H1 (cell line): ENCODE measurements around the gene RNF212B. TPM values are rescaled to one million over a fixed set of nuclear protein-coding genes. Genes with fewer than 3 reads are reported as not detected.

Experiments
- CTCF ChIA-PET: fragments of 300-600 bp; sonication (Branson Sonifier 250); formaldehyde crosslinking; loops from one replicate; lab custom pipeline; 2021; ENCODE audit not compliant: partially characterized antibody; lab: Charles Lee
- POLR2A ChIA-PET: fragments of 300-600 bp; sonication (Branson Sonifier 250); formaldehyde crosslinking; loops from one replicate; lab custom pipeline; 2021; ENCODE audit warnings: inconsistent platforms; ENCODE audit not compliant: partially characterized antibody; lab: Charles Lee
- DNase-seq, 2 experiments: peaks; one replicate each; pipeline versions ENCODE4 v3.0.0 to v3.0.0-alpha.2; 2010 to 2022; ENCODE audit warnings: low spot score in 2 of 2, low read depth in 1 of 2, mixed read lengths in 1 of 2
- FAIRE-seq: peaks from 2 replicates; lab custom pipeline; 2011; peaks lifted over from hg19 to GRCh38; lab: Jason Lieb, UNC
- H2AFZ ChIP-seq: 2 replicates; pipeline ENCODE4 v1.8.1; 2012; ENCODE audit warnings: low read length, inconsistent platforms
- H2AK5ac ChIP-seq: 2 replicates; pipeline ENCODE4 v1.6.1; 2013; ENCODE audit warnings: low read depth, low read length
- H2BK120ac ChIP-seq: replicated peaks from 2 replicates; pipeline ENCODE3; 2013; ENCODE audit warnings: low read depth, low read length, inconsistent platforms
- H2BK12ac ChIP-seq: 2 replicates; pipeline ENCODE4 v1.6.1; 2013; ENCODE audit warnings: low read depth, low read length
- H2BK15ac ChIP-seq: 2 replicates; pipeline ENCODE4 v1.6.1; 2013; ENCODE audit warnings: low read length
- H2BK20ac ChIP-seq: 2 replicates; pipeline ENCODE4 v1.6.1; 2013; ENCODE audit warnings: low read length
- H2BK5ac ChIP-seq: 2 replicates; pipeline ENCODE4 v1.6.1; 2013; ENCODE audit warnings: low read depth, low read length
- H3K14ac ChIP-seq: 2 replicates; pipeline ENCODE4 v1.6.1; 2013; ENCODE audit warnings: inconsistent platforms; ENCODE audit not compliant: insufficient read length
- H3K18ac ChIP-seq: 2 replicates; pipeline ENCODE4 v1.6.1; 2013; ENCODE audit warnings: low read length; ENCODE audit errors: extremely low read depth
- H3K23ac ChIP-seq: 2 replicates; pipeline ENCODE4 v1.6.1; 2013; ENCODE audit warnings: inconsistent platforms; ENCODE audit not compliant: insufficient read length
- H3K23me2 ChIP-seq: 2 replicates; pipeline ENCODE4 v1.6.1; 2013; ENCODE audit warnings: low read depth, low read length
- H3K27ac ChIP-seq: 2 replicates; pipeline ENCODE4 v1.6.1; 2011; ENCODE audit warnings: low read depth, low read length, inconsistent platforms
- H3K27me3 ChIP-seq, 4 experiments: replicated peaks in 1 of 4; 1 replicate in 1 of 4; 2 replicates in 3 of 4; pipeline versions ENCODE4 v1.6.1 to v1.8.1; 2011 to 2013; ENCODE audit warnings: low read length in 3 of 4, mild to moderate bottlenecking in 3 of 4, inconsistent platforms in 2 of 4, mixed read lengths in 2 of 4, moderate library complexity in 1 of 4; ENCODE audit not compliant: control insufficient read depth in 3 of 4, insufficient read depth in 3 of 4; ENCODE audit errors: extremely low read depth in 1 of 4
- H3K36me3 ChIP-seq, 4 experiments: 2 replicates each; pipeline versions ENCODE4 v1.6.1 to v1.8.1; 2011 to 2013; ENCODE audit warnings: mild to moderate bottlenecking in 4 of 4, low read length in 3 of 4, moderate library complexity in 2 of 4, control low read depth in 1 of 4, inconsistent platforms in 1 of 4; ENCODE audit not compliant: insufficient read depth in 4 of 4, control insufficient read depth in 2 of 4
- H3K4ac ChIP-seq: replicated peaks from 2 replicates; pipeline ENCODE3; 2013; ENCODE audit warnings: low read length, low read depth, mixed read lengths, inconsistent platforms; ENCODE audit not compliant: insufficient read length
- H3K4me1 ChIP-seq, 4 experiments: replicated peaks in 1 of 4; 1 replicate in 1 of 4; 2 replicates in 3 of 4; pipeline versions ENCODE4 v1.6.1 to v1.8.1; 2011 to 2013; ENCODE audit warnings: low read length in 3 of 4, inconsistent platforms in 2 of 4, mixed read lengths in 1 of 4; ENCODE audit not compliant: insufficient read depth in 4 of 4, control insufficient read depth in 3 of 4
- H3K4me2 ChIP-seq, 2 experiments: 2 replicates each; pipeline versions ENCODE4 v1.6.1 to v1.8.1; 2011 to 2013; ENCODE audit warnings: low read depth in 2 of 2, low read length in 2 of 2, control low read depth in 1 of 2, inconsistent platforms in 1 of 2, mild to moderate bottlenecking in 1 of 2; ENCODE audit not compliant: insufficient read depth in 1 of 2
- H3K4me3 ChIP-seq, 4 experiments: fragments of 200-600, 300-600 bp in 1 of 4; sonication (generic), shearing (Covaris generic), sonication (Bioruptor Twin) in 1 of 4; 2 replicates each; pipeline versions ENCODE4 v1.5.1 to v1.8.1; 2011 to 2016; ENCODE audit warnings: low read length in 4 of 4, low read depth in 3 of 4, control low read depth in 2 of 4, inconsistent platforms in 2 of 4, mild to moderate bottlenecking in 2 of 4, mixed read lengths in 1 of 4, moderate library complexity in 1 of 4; ENCODE audit not compliant: insufficient read depth in 2 of 4; ENCODE audit errors: extremely low read depth in 1 of 4
- H3K56ac ChIP-seq: replicated peaks from 2 replicates; pipeline ENCODE3; 2013; ENCODE audit warnings: low read depth, mild to moderate bottlenecking, mixed read lengths, low read length, inconsistent platforms; ENCODE audit not compliant: insufficient read length
- H3K79me1 ChIP-seq: 2 replicates; pipeline ENCODE4 v1.6.1; 2013; ENCODE audit warnings: low read depth, low read length, control low read depth
- H3K79me2 ChIP-seq, 2 experiments: 2 replicates each; pipeline versions ENCODE4 v1.6.1 to v1.8.1; 2012 to 2013; ENCODE audit warnings: low read length in 2 of 2, mild to moderate bottlenecking in 2 of 2, inconsistent platforms in 1 of 2; ENCODE audit not compliant: insufficient read depth in 2 of 2, control insufficient read depth in 1 of 2
- H3K9ac ChIP-seq, 4 experiments: replicated peaks in 1 of 4; 1 replicate in 1 of 4; 2 replicates in 3 of 4; pipeline versions ENCODE4 v1.6.1 to v1.8.1; 2011 to 2013; ENCODE audit warnings: low read depth in 3 of 4, low read length in 3 of 4, control low read depth in 2 of 4, mild to moderate bottlenecking in 2 of 4, moderate library complexity in 2 of 4, inconsistent platforms in 1 of 4; ENCODE audit errors: extremely low read depth in 1 of 4
- H3K9me3 ChIP-seq, 2 experiments: 2 replicates each; pipeline versions ENCODE4 v1.6.1 to v1.8.1; 2012 to 2013; ENCODE audit warnings: mild to moderate bottlenecking in 2 of 2, moderate library complexity in 2 of 2, control low read depth in 1 of 2, inconsistent platforms in 1 of 2, low read depth in 1 of 2, low read length in 1 of 2, mixed read lengths in 1 of 2; ENCODE audit not compliant: insufficient read depth in 2 of 2
- H4K20me1 ChIP-seq, 2 experiments: replicated peaks in 1 of 2; 2 replicates each; pipeline versions ENCODE3 to v1.8.1; 2011 to 2013; ENCODE audit warnings: inconsistent platforms in 2 of 2, low read length in 2 of 2, mild to moderate bottlenecking in 1 of 2; ENCODE audit not compliant: insufficient read depth in 2 of 2, control insufficient read depth in 1 of 2
- H4K5ac ChIP-seq: 2 replicates; pipeline ENCODE4 v1.6.1; 2013; ENCODE audit warnings: low read length, low read depth, mixed read lengths, inconsistent platforms; ENCODE audit not compliant: insufficient read length
- H4K8ac ChIP-seq: 2 replicates; pipeline ENCODE4 v1.8.0; 2013; ENCODE audit warnings: mild to moderate bottlenecking, moderate library complexity, low read length, inconsistent platforms; ENCODE audit not compliant: insufficient read depth; ENCODE audit errors: extremely low read depth
- H4K91ac ChIP-seq: replicated peaks from 2 replicates; pipeline ENCODE3; 2013; ENCODE audit warnings: low read length, mixed read lengths, inconsistent platforms; ENCODE audit not compliant: insufficient read length
- CHD1 ChIP-seq: IDR thresholded peaks from 2 replicates; pipeline ENCODE4 v1.6.1; 2012; ENCODE audit warnings: low read depth, low read length, improper control_type of control experiment
- EGR1 ChIP-seq: IDR thresholded peaks from 2 replicates; pipeline ENCODE4 v1.6.1; 2011; ENCODE audit warnings: low read depth, low read length, borderline replicate concordance
- GABPA ChIP-seq: IDR thresholded peaks from 2 replicates; pipeline ENCODE4 v1.6.1; 2011; ENCODE audit warnings: mild to moderate bottlenecking, low read length, moderate library complexity, borderline replicate concordance; ENCODE audit not compliant: insufficient read depth
- SIN3A ChIP-seq, 2 experiments: IDR thresholded peaks in 1 of 2; conservative IDR thresholded peaks in 1 of 2; 2 replicates each; pipeline ENCODE4 v1.6.1; 2011 to 2012; ENCODE audit warnings: low read length in 2 of 2, improper control_type of control experiment in 1 of 2, low read depth in 1 of 2, mild to moderate bottlenecking in 1 of 2
- WGBS, 2 experiments: shearing (Covaris generic) in 1 of 2; methylation state at CpG; one replicate each; pipeline versions ENCODE4 v1.1.6 to v1.1.7; 2013 to 2015; ENCODE audit warnings: low lambda C conversion rate in 2 of 2, mixed read lengths in 2 of 2, inconsistent platforms in 1 of 2, low coverage in 1 of 2, missing lambda C conversion rate in 1 of 2; ENCODE audit not compliant: insufficient replicate concordance in 2 of 2, insufficient coverage in 1 of 2, insufficient read length in 1 of 2; ENCODE audit errors: extremely low coverage in 1 of 2, missing lambda C conversion rate in 1 of 2; 5-methylcytosine and 5-hydroxymethylcytosine counted together
- polyA plus RNA-seq, 7 experiments: library from polyadenylated mRNA; depleted of rRNA in 3 of 7; stranded (reverse) in 5 of 7; unstranded in 2 of 7; fragments of >200 nt in 5 of 7; fragments of 200-250 nt in 2 of 7; gene quantifications; 1 replicate in 5 of 7; 2 replicates in 1 of 7; 4 replicates in 1 of 7; pipeline versions ENCODE4 v1.2.1 to v1.2.3, GENCODE V29; 2011 to 2013; ENCODE audit warnings: missing spikeins in 2 of 7, mixed read lengths in 2 of 7
- total RNA-seq: library from RNA; stranded (reverse); fragmentation: NEBNext Ultra II Directional; extraction: Animal tissue kit (Norgen Biotek cat#: 25700); gene quantifications from 2 replicates; pipeline ENCODE4 v1.2.1, GENCODE V29; 2021

RNF212B gene
- total and polyA plus RNA-seq, 2 of the 8 experiments (the other 6 are each of a cell fraction or from before 2014, with no cell fraction given) = 0.95 to 1.2 TPM

DNA sequence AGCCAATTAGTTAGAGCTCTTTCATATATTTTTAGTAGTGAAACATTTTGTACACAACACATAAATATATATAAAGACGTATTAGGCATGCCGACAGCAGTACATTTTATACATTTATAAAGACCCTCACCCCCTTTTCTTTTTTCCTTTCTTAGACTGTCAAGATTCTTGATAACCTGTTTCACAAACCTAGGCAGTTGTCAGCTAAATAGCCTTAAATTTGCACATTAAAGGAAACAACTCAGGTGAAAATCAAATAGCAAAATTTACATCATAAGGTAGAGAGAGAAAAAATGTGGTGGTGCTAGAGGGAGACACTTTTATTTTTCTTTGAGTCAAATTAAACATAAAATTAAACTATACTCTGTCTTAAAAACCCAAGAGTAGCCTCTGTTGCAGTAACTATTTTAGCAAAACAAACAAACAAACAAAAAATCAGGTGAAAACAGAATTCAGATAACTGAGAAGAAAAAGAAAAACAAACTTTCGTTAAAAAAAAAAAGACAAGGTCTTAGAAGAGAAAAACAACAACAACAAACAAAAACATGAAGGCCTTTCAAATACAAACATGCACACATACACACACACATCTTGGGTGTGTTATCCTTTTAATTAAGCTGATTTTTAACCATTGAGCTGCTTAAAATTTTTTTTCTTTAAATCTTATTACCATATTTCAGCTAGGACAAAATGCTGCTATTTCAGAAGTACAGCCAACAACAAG is 31.2 kb upstream of the RNF212B start:
- Histone ChIP-seq H3K27ac (peak overlapping the region; percentile 45), H3K23ac (no peak overlapping the region), H3K36me3 (no peaks in the 10 kb centered on the region), H2BK12ac (peak overlapping the region; percentile 20; the same call in 1 of the 2 replicates), H3K27me3 (no peaks in the 10 kb centered on the region), H2BK120ac (no peak overlapping the region), H2BK5ac (peak overlapping the region; percentile 89; the same call in 1 of the 2 replicates), H3K4me1 (peaks cover 0 to 13% (median 4%) of the 10 kb centered on the region in 4 experiments; a peak in 4 of 7 replicates), H4K8ac (no peak overlapping the region), H3K56ac (no peak overlapping the region), H2AK5ac (no peak overlapping the region), H3K79me2 (no peaks in the 10 kb centered on the region), H4K91ac (no peak overlapping the region), H2BK20ac (no peak overlapping the region), H4K5ac (no peak overlapping the region), H3K18ac (no peak overlapping the region; the same call in 1 of the 2 replicates), H3K23me2 (no peaks in the 10 kb centered on the region; the same call in 1 of the 2 replicates), H2BK15ac (no peak overlapping the region), H3K4me3 (peak overlapping the region in 2 of 4 experiments; percentile 7 to 54; a peak in 3 of 8 replicates), H3K14ac (no peak overlapping the region), H4K20me1 (no peaks in the 10 kb centered on the region), H3K9ac (no peak overlapping the region), H3K4ac (no peak overlapping the region), H2AFZ (no peak overlapping the region), H3K79me1 (no peaks in the 10 kb centered on the region), H3K4me2 (peak overlapping the region; percentile 59 to 61), H3K9me3 (no peaks in the 10 kb centered on the region)
- ChIA-PET POLR2A (interaction anchor here (1.0 to 3.1 kb wide), 6 partner anchors 8 to 148 kb away, joined by 3 to 13 read pairs (median 6); partner anchors contain the start of gene RNF212B), CTCF (interaction anchor here (0.8 to 3.7 kb wide), 11 partner anchors 11 to 95 kb away, joined by 3 to 15 read pairs (median 3); partner anchors contain the start of gene SLC7A8)
- WGBS, 2 experiments = 13% methylated on average over 3 of the region's 3 CpGs; no CpG with 5 or more reads in 1 of the 2 experiments
- DNase-seq = no peak
- FAIRE-seq = no peak
- TF ChIP-seq EGR1 (no peak), SIN3A (conservative IDR thresholded peaks at IDR 0.05 in 1 of 2, IDR thresholded peaks at IDR 0.05 in 1 of 2; ENCODE audit: low read depth in 1 of 2, low read length in 2 of 2) (peak in 1 of 2 experiments; percentile 22; a peak in 1 of 4 replicates), GABPA (no peak), CHD1 (no peak)
